B cell (primary cell): ENCODE results near the gene UHRF1. TPM values are rescaled to one million over a fixed set of nuclear protein-coding genes. Genes with fewer than 3 reads are reported as not detected.

Experiments used
- ATAC-seq: fragments of 200-7000 bp; cut with Tn5 transposase; one replicate; pipeline ENCODE4 v1.10.0; 2021; ENCODE audit warnings: low read depth, mild to moderate bottlenecking, moderate number of reproducible peaks, moderate library complexity
- CTCF ChIA-PET: fragments of 350-600 bp; sonication (Branson Sonifier 250); formaldehyde crosslinking; loops from one replicate; lab custom pipeline; 2021; ENCODE audit warnings: antibody characterized with exemption, inconsistent platforms; lab: Charles Lee
- POLR2A ChIA-PET: fragments of 350-600 bp; sonication (Branson Sonifier 250); formaldehyde crosslinking; loops from one replicate; lab custom pipeline; 2021; ENCODE audit warnings: antibody characterized with exemption; lab: Charles Lee
- DNase-seq: peaks from one replicate; pipeline ENCODE4 v3.0.0; 2013
- H2AFZ ChIP-seq: 2 replicates; pipeline ENCODE4 v1.6.1; 2012; ENCODE audit warnings: mild to moderate bottlenecking, low read depth, low read length; ENCODE audit not compliant: insufficient read depth, poor library complexity, severe bottlenecking
- H3K27ac ChIP-seq, 2 donors: 1 replicate in 1 of 2; 2 replicates in 1 of 2; pipeline ENCODE4 v1.5.1; 2012 to 2013; ENCODE audit warnings: low read length in 2 of 2, mild to moderate bottlenecking in 2 of 2, moderate library complexity in 1 of 2
- H3K27me3 ChIP-seq, 4 experiments: fragments of 200-600 bp in 1 of 4; sonication (generic) in 1 of 4; replicated peaks in 1 of 4; 1 replicate in 2 of 4; 2 replicates in 2 of 4; pipeline versions ENCODE4 v1.6.1 to v1.7.0; 2013 to 2016; ENCODE audit warnings: low read length in 3 of 4, mild to moderate bottlenecking in 2 of 4, mixed read lengths in 1 of 4, moderate library complexity in 1 of 4; ENCODE audit not compliant: insufficient read depth in 4 of 4, control insufficient read depth in 3 of 4; ENCODE audit errors: control extremely low read depth in 1 of 4
- H3K36me3 ChIP-seq, 2 experiments: replicated peaks in 1 of 2; 1 replicate in 1 of 2; 2 replicates in 1 of 2; pipeline versions ENCODE4 v1.6.1 to v1.7.1; 2013; ENCODE audit warnings: low read length in 1 of 2; ENCODE audit not compliant: insufficient read depth in 2 of 2, control insufficient read depth in 1 of 2; ENCODE audit errors: control extremely low read depth in 1 of 2, extremely low read depth in 1 of 2
- H3K4me1 ChIP-seq, 2 donors: fragments of 200-600 bp in 1 of 2; sonication (generic) in 1 of 2; 1 replicate in 1 of 2; 2 replicates in 1 of 2; pipeline versions ENCODE4 v1.5.1 to v1.6.1; 2013 to 2017; ENCODE audit warnings: low read length in 2 of 2; ENCODE audit not compliant: control insufficient read depth in 2 of 2, insufficient read depth in 2 of 2
- H3K4me2 ChIP-seq: replicated peaks from 2 replicates; pipeline ENCODE3; 2012; ENCODE audit warnings: mild to moderate bottlenecking, low read depth, low read length; ENCODE audit not compliant: poor library complexity, severe bottlenecking
- H3K4me3 ChIP-seq, 5 experiments: fragments of 200-600 bp in 1 of 5; sonication (generic) in 1 of 5; 1 replicate in 3 of 5; 2 replicates in 2 of 5; pipeline versions ENCODE4 v1.5.1 to v1.7.0; 2011 to 2016; ENCODE audit warnings: low read length in 4 of 5, mild to moderate bottlenecking in 4 of 5, low read depth in 2 of 5, control low read depth in 1 of 5, moderate library complexity in 1 of 5; ENCODE audit not compliant: insufficient read depth in 1 of 5; ENCODE audit errors: control extremely low read depth in 1 of 5, extremely low read depth in 1 of 5
- H3K79me2 ChIP-seq: fragments of 200-600 bp; sonication (generic); one replicate; pipeline ENCODE4 v1.6.0; 2016; ENCODE audit warnings: low read length; ENCODE audit not compliant: control insufficient read depth, insufficient read depth
- H3K9ac ChIP-seq: fragments of 200-600 bp; sonication (generic); 2 replicates; pipeline ENCODE4 v1.6.1; 2017; ENCODE audit warnings: mild to moderate bottlenecking, low read length, moderate library complexity
- H3K9me3 ChIP-seq, 3 donors: one replicate each; pipeline versions ENCODE4 v1.6.1 to v1.7.1; 2013; ENCODE audit warnings: low read length in 2 of 3; ENCODE audit not compliant: control insufficient read depth in 2 of 3, insufficient read depth in 1 of 3; ENCODE audit errors: control extremely low read depth in 1 of 3
- H4K20me1 ChIP-seq: 2 replicates; pipeline ENCODE4 v1.6.0; 2012; ENCODE audit warnings: mild to moderate bottlenecking, low read length; ENCODE audit not compliant: insufficient read depth, control insufficient read depth, poor library complexity, severe bottlenecking
- H3K27ac Mint-ChIP-seq: one replicate; pipeline ENCODE4 v1.8.0; 2021; ENCODE audit warnings: mixed read lengths
- H3K27me3 Mint-ChIP-seq: one replicate; pipeline ENCODE4 v1.8.0; 2021; ENCODE audit warnings: mixed read lengths
- H3K4me1 Mint-ChIP-seq: one replicate; pipeline ENCODE4 v1.8.0; 2021; ENCODE audit warnings: mixed read lengths
- H3K4me3 Mint-ChIP-seq: one replicate; pipeline ENCODE4 v1.8.0; 2021; ENCODE audit warnings: mixed read lengths
- H3K9me3 Mint-ChIP-seq: one replicate; pipeline ENCODE4 v1.8.0; 2022; ENCODE audit warnings: mixed read lengths; ENCODE audit not compliant: insufficient read depth
- EZH2 ChIP-seq: IDR thresholded peaks from 2 replicates; pipeline ENCODE4 v1.6.1; 2012; ENCODE audit warnings: borderline replicate concordance, low read depth, mild to moderate bottlenecking, moderate library complexity, low read length; ENCODE audit not compliant: insufficient read depth, poor library complexity, severe bottlenecking
- WGBS: methylation state at CpG from one replicate; pipeline ENCODE4 v1.1.5; 2013; ENCODE audit warnings: missing lambda C conversion rate; ENCODE audit not compliant: insufficient coverage; 5-methylcytosine and 5-hydroxymethylcytosine counted together
- intact Hi-C: fragments of 100-400 bp; cut with micrococcal nuclease; formaldehyde crosslinking; loops from one replicate; pipeline ENCODE4 v1.10.0; 2022
- polyA plus RNA-seq: library from polyadenylated mRNA; depleted of rRNA; stranded (reverse); fragments of >200 nt; gene quantifications from 2 replicates; pipeline ENCODE4 v1.2.3, GENCODE V29; 2012
- total RNA-seq, 2 donors: library from RNA; stranded (reverse); fragments of 120-200 nt in 1 of 2; gene quantifications; 1 replicate in 1 of 2; 2 replicates in 1 of 2; pipeline versions ENCODE4 v1.2.3 to v1.2.4, GENCODE V29; 2013 to 2022
- TF ChIP-seq, protein P1 (sequence below): fragments of 200-600 bp; IDR thresholded peaks from one replicate; pipeline ENCODE4 v1.8.0; 2022; ENCODE audit warnings: antibody characterized with exemption, mild to moderate bottlenecking

Gene UHRF1
- total and polyA plus RNA-seq, 2 donors (not counting 1 experiment from before 2014, with no cell fraction given), result 0.32 to 0.55 TPM

- H3K4me3 ChIP-seq, result no peak within 1 kb of the TSS
These were observed 6.5 kb upstream of the UHRF1 start, which contains the start of gene ARRDC5 for GRCh38 chr19:4902796-4903195. TSS of gene ARRDC5 (minus strand) at chr19:4902896. CDS start at chr19:4902825, 71 bp downstream.

GRCh38 chr19:4904481-4904880 lies 4.8 kb upstream of the UHRF1 start:
- DNase-seq (no peak), ATAC-seq (no peak)
- Histone ChIP-seq H3K9me3 (no peaks in the 10 kb centered on the region), H3K79me2 (peaks cover 65% of the 10 kb centered on the region), H3K27ac (no peak overlapping the region), H3K36me3 (peaks cover 0 to 2% of the 10 kb centered on the region in 2 experiments), H3K9ac (no peak overlapping the region), H2AFZ (no peak overlapping the region), H3K27me3 (peaks cover 0 to 3% (median 0%) of the 10 kb centered on the region in 4 experiments), H3K4me3 (no peak overlapping the region), H4K20me1 (peaks cover 51% of the 10 kb centered on the region), H3K4me2 (no peak overlapping the region), H3K4me1 (peaks cover 7 to 12% of the 10 kb centered on the region in 2 donors)
- intact Hi-C loops, result no loop called here
- ChIA-PET CTCF (interaction anchor here (1.2 to 15.4 kb wide), 5 partner anchors 8 to 100 kb away, joined by 3 to 219 read pairs (median 5); partner anchors contain the start of gene PLIN3), POLR2A (no interaction called here)
- H3K4me3 Mint-ChIP-seq, result no peak overlapping the region
- 100% methylated on average over 2 of the region's 3 CpGs for WGBS
- no peak for TF ChIP-seq EZH2
- TF ChIP-seq, protein P1, sequence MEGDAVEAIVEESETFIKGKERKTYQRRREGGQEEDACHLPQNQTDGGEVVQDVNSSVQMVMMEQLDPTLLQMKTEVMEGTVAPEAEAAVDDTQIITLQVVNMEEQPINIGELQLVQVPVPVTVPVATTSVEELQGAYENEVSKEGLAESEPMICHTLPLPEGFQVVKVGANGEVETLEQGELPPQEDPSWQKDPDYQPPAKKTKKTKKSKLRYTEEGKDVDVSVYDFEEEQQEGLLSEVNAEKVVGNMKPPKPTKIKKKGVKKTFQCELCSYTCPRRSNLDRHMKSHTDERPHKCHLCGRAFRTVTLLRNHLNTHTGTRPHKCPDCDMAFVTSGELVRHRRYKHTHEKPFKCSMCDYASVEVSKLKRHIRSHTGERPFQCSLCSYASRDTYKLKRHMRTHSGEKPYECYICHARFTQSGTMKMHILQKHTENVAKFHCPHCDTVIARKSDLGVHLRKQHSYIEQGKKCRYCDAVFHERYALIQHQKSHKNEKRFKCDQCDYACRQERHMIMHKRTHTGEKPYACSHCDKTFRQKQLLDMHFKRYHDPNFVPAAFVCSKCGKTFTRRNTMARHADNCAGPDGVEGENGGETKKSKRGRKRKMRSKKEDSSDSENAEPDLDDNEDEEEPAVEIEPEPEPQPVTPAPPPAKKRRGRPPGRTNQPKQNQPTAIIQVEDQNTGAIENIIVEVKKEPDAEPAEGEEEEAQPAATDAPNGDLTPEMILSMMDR, result no peak
- no peaks in the 10 kb centered on the region for H3K27me3 Mint-ChIP-seq
- peaks cover 10% of the 10 kb centered on the region for H3K4me1 Mint-ChIP-seq
- no peak overlapping the region for H3K27ac Mint-ChIP-seq
- H3K9me3 Mint-ChIP-seq, result no peaks in the 10 kb centered on the region

More at GRCh38 chr19:4902796-4903195, 6.5 kb upstream of the UHRF1 start, which contains the start of gene ARRDC5:
- H3K79me2 ChIP-seq, result peaks cover 53% of the 10 kb centered on the region
- intact Hi-C loops, result no loop called here
- no peak within 1 kb of the TSS for H3K4me2 ChIP-seq
- no peaks in the 10 kb centered on the region for H3K27me3 ChIP-seq
- peaks cover 0 to 4% of the 10 kb centered on the region in 2 experiments for H3K36me3 ChIP-seq
- no peak within 1 kb of the TSS for H3K4me3 Mint-ChIP-seq
- H3K9me3 Mint-ChIP-seq, result no peaks in the 10 kb centered on the region
- H3K9ac ChIP-seq, result no peak within 1 kb of the TSS
- H3K9me3 ChIP-seq, result no peaks in the 10 kb centered on the region
- TF ChIP-seq, protein P1, result no peak
- TF ChIP-seq EZH2, result no peak
- H3K4me1 ChIP-seq, result no peaks in the 10 kb centered on the region
- CTCF ChIA-PET, result interaction anchor here (1.0 to 1.7 kb wide), 2 partner anchors 9 to 93 kb away, joined by 4 to 5 read pairs; no protein-coding TSS in a partner anchor
- H3K27me3 Mint-ChIP-seq, result no peaks in the 10 kb centered on the region
- H4K20me1 ChIP-seq, result peaks cover 35% of the 10 kb centered on the region
- peaks cover 1% of the 10 kb centered on the region for H3K4me1 Mint-ChIP-seq
- no peak within 1 kb of the TSS for H3K27ac Mint-ChIP-seq
- WGBS, result 94% methylated on average over 2 of the region's 7 CpGs
- no peak within 1 kb of the TSS for H3K27ac ChIP-seq
- POLR2A ChIA-PET, result no interaction called here
- no peak for ATAC-seq
- DNase-seq, result no peak
- no peak within 1 kb of the TSS for H2AFZ ChIP-seq
